PC-9 (cell line): ENCODE data around the gene MALRD1.

ENCODE experiments used
- CTCF ChIP-seq: fragments of 200-600 bp; sonication (generic); conservative IDR thresholded peaks from 2 replicates; pipeline ENCODE4 v1.6.1; 2017; ENCODE audit warnings: mixed run types, antibody characterized with exemption, mild to moderate bottlenecking, moderate library complexity
- EZH2 ChIP-seq: fragments of 200-600 bp; sonication (generic); IDR thresholded peaks from 2 replicates; pipeline ENCODE4 v1.8.0; 2017; ENCODE audit warnings: antibody characterized with exemption, low read depth

- TF ChIP-seq CTCF (no peak), EZH2 (no peak)
These were observed 405.4 kb downstream of the MALRD1 start for GRCh38 chr10:19453967-19454366.
